Fibroblast of pulmonary artery (primary cell): ENCODE data around the gene TLX1.

Experiments
- DNase-seq: peaks from one replicate; pipeline ENCODE4 v3.0.0-alpha.2; 2010; ENCODE audit warnings: low read depth
- H3K4me3 ChIP-seq: replicated peaks from 2 replicates; pipeline ENCODE4 v1.5.1; 2011; ENCODE audit warnings: low read depth, mild to moderate bottlenecking, control low read depth, low read length, moderate library complexity
- TF ChIP-seq, protein P1 (sequence below): IDR thresholded peaks from 2 replicates; pipeline ENCODE4 v1.5.1; 2011; ENCODE audit warnings: mild to moderate bottlenecking, control low read depth, low read length, inconsistent platforms; ENCODE audit errors: missing control alignments

The TLX1 gene

DNA sequence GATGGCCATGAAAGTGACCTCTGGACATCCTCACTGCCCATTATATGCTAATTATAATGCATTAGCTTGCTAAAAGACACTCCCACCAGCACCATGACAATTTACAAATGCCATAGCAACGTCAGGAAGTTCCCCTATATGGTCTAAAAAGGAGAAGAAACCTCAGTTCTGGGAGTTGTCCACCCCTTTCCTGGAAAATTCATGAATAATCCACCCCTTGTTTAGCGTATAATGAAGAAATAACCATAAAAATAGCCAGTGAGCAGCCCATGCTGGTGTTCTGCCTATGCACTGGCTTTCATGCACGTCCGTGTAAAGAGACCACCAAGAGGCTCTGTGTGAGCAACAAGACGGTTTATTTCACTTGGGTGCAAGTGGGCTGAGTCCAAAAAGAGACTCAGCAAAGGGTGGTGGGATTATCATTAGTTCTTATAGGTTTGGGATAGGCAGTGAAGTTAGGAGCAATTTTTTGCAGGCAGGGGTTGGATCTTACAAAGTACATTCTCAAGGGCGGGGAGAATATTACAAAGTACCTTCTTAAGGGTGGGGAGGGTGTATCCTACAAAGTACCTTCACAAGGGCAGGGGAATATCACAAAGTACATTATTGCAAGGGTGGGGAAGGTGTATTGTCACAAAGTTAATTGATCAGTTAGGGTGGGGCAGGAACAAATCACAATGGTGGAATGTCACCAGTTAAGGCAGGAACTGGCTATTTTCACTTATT is 52.5 kb downstream of the TLX1 start:
- no peak for DNase-seq
- TF ChIP-seq, protein P1, sequence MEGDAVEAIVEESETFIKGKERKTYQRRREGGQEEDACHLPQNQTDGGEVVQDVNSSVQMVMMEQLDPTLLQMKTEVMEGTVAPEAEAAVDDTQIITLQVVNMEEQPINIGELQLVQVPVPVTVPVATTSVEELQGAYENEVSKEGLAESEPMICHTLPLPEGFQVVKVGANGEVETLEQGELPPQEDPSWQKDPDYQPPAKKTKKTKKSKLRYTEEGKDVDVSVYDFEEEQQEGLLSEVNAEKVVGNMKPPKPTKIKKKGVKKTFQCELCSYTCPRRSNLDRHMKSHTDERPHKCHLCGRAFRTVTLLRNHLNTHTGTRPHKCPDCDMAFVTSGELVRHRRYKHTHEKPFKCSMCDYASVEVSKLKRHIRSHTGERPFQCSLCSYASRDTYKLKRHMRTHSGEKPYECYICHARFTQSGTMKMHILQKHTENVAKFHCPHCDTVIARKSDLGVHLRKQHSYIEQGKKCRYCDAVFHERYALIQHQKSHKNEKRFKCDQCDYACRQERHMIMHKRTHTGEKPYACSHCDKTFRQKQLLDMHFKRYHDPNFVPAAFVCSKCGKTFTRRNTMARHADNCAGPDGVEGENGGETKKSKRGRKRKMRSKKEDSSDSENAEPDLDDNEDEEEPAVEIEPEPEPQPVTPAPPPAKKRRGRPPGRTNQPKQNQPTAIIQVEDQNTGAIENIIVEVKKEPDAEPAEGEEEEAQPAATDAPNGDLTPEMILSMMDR, result no peak
- no peak overlapping the region for H3K4me3 ChIP-seq
